Parathyroid adenoma (tissue), 2 donors: ENCODE results near the gene RASSF3.
A peak's percentile ranks its signal among the peaks of the same experiment; 100 is the strongest.
"Not testable (repeated sequence)": the region's sequence is repeated elsewhere in the genome, so short reads cannot be mapped to it uniquely, and the experiment has no call there.

Experiments used
- H2AFZ ChIP-seq: fragments of 300-600 bp; sonication (generic); one replicate; pipeline ENCODE4 v1.7.0; 2017; ENCODE audit warnings: antibody characterized with exemption, mild to moderate bottlenecking
- H3K27ac ChIP-seq: fragments of 300-600 bp; sonication (generic); one replicate; pipeline ENCODE4 v1.7.0; 2017
- H3K27me3 ChIP-seq: fragments of 300-600 bp; sonication (generic); one replicate; pipeline ENCODE4 v1.7.0; 2017; ENCODE audit warnings: low read length; ENCODE audit not compliant: control insufficient read depth, insufficient read depth
- H3K36me3 ChIP-seq: fragments of 300-600 bp; sonication (generic); one replicate; pipeline ENCODE4 v1.7.0; 2017; ENCODE audit warnings: low read length; ENCODE audit not compliant: control insufficient read depth, insufficient read depth
- H3K4me1 ChIP-seq: fragments of 300-600 bp; sonication (generic); one replicate; pipeline ENCODE4 v1.7.0; 2017; ENCODE audit warnings: control low read depth
- H3K4me2 ChIP-seq: fragments of 300-600 bp; sonication (generic); one replicate; pipeline ENCODE4 v1.7.0; 2017; ENCODE audit warnings: low read length
- H3K4me3 ChIP-seq: fragments of 300-600 bp; sonication (generic); one replicate; pipeline ENCODE4 v1.7.0; 2017; ENCODE audit warnings: low read depth, low read length
- H3K79me2 ChIP-seq: fragments of 300-600 bp; sonication (generic); one replicate; pipeline ENCODE4 v1.7.0; 2017; ENCODE audit warnings: control low read depth
- H3K9ac ChIP-seq: fragments of 300-600 bp; sonication (generic); one replicate; pipeline ENCODE4 v1.7.0; 2017; ENCODE audit warnings: mild to moderate bottlenecking
- H3K9me3 ChIP-seq: fragments of 300-600 bp; sonication (generic); one replicate; pipeline ENCODE4 v1.7.0; 2017; ENCODE audit warnings: low read length; ENCODE audit not compliant: control insufficient read depth
- CTCF ChIP-seq: fragments of 300-600 bp; sonication (generic); IDR thresholded peaks from one replicate; pipeline ENCODE4 v1.7.0; 2017; ENCODE audit warnings: antibody characterized with exemption, mild to moderate bottlenecking
- donor health status: primary hyperparathyroidism.

The RASSF3 gene

GRCh38 chr12:64611341-64612284 is 1.3 kb downstream of the RASSF3 start:
- Histone ChIP-seq H3K4me1 (peaks cover 7% of the 10 kb centered on the region), H3K27ac (peak overlapping the region; percentile 58), H3K9me3 (no peaks in the 10 kb centered on the region), H3K4me3 (peak overlapping the region; percentile 52), H3K27me3 (no peaks in the 10 kb centered on the region), H3K79me2 (no peaks in the 10 kb centered on the region), H3K4me2 (peak overlapping the region; percentile 82), H3K36me3 (no peaks in the 10 kb centered on the region), H3K9ac (peak overlapping the region; percentile 69), H2AFZ (peak overlapping the region; percentile 98)
- TF ChIP-seq CTCF = no peak

GRCh38 chr12:64612843-64613242 is 2.5 kb downstream of the RASSF3 start:
- Histone ChIP-seq H3K4me2 (no peak overlapping the region), H3K4me1 (peaks cover 7% of the 10 kb centered on the region), H2AFZ (no peak overlapping the region), H3K36me3 (no peaks in the 10 kb centered on the region), H3K27ac (no peak overlapping the region), H3K9ac (no peak overlapping the region), H3K4me3 (no peak overlapping the region), H3K9me3 (no peaks in the 10 kb centered on the region), H3K79me2 (no peaks in the 10 kb centered on the region), H3K27me3 (no peaks in the 10 kb centered on the region)
- TF ChIP-seq CTCF = no peak

GRCh38 chr12:64613775-64614398 is 3.6 kb downstream of the RASSF3 start:
- not testable (repeated sequence) for H3K36me3 ChIP-seq, H3K4me1 ChIP-seq, H3K27me3 ChIP-seq, H3K9ac ChIP-seq, H3K27ac ChIP-seq, H3K4me2 ChIP-seq, H3K9me3 ChIP-seq, H3K4me3 ChIP-seq, H2AFZ ChIP-seq, H3K79me2 ChIP-seq

- no peaks in the 10 kb centered on the region for H3K36me3 ChIP-seq
- H3K79me2 ChIP-seq = no peaks in the 10 kb centered on the region
- H3K9ac ChIP-seq = no peak overlapping the region
- H3K4me2 ChIP-seq = no peak overlapping the region
- no peak for TF ChIP-seq CTCF
- H3K4me3 ChIP-seq = no peak overlapping the region
- H3K4me1 ChIP-seq = peaks cover 5% of the 10 kb centered on the region
- no peaks in the 10 kb centered on the region for H3K9me3 ChIP-seq
- no peak overlapping the region for H2AFZ ChIP-seq
- peak overlapping the region; percentile 16 for H3K27ac ChIP-seq
- H3K27me3 ChIP-seq = no peaks in the 10 kb centered on the region
Measured at GRCh38 chr12:64616201-64616600, 5.9 kb downstream of the RASSF3 start.

GRCh38 chr12:64618953-64619590 is 8.8 kb downstream of the RASSF3 start:
- Histone ChIP-seq H3K4me1 (no peaks in the 10 kb centered on the region), H3K9ac (no peak overlapping the region), H3K27ac (no peak overlapping the region), H3K27me3 (no peaks in the 10 kb centered on the region), H3K4me2 (no peak overlapping the region), H2AFZ (no peak overlapping the region), H3K9me3 (no peaks in the 10 kb centered on the region), H3K79me2 (peaks cover 3% of the 10 kb centered on the region), H3K4me3 (no peak overlapping the region), H3K36me3 (no peaks in the 10 kb centered on the region)
- TF ChIP-seq CTCF = no peak
